Osteocyte (in vitro differentiated cells): ENCODE results near the gene ARHGAP6. TPM values are rescaled to one million over a fixed set of nuclear protein-coding genes. Genes with fewer than 3 reads are reported as not detected.

Experiments used
- DNase-seq: peaks from one replicate; pipeline ENCODE4 v3.0.0; 2021; ENCODE audit warnings: mixed read lengths; ENCODE audit not compliant: unreplicated experiment; ENCODE audit errors: extremely low spot score
- H3K27ac Mint-ChIP-seq: one replicate; pipeline ENCODE4 v1.8.0; 2021; ENCODE audit warnings: mild to moderate bottlenecking, mixed read lengths; ENCODE audit not compliant: unreplicated experiment
- H3K27me3 Mint-ChIP-seq: one replicate; pipeline ENCODE4 v1.8.0; 2021; ENCODE audit warnings: mixed read lengths; ENCODE audit not compliant: unreplicated experiment
- H3K36me3 Mint-ChIP-seq: one replicate; pipeline ENCODE4 v1.8.0; 2021; ENCODE audit warnings: mixed read lengths; ENCODE audit not compliant: unreplicated experiment
- H3K4me1 Mint-ChIP-seq: one replicate; pipeline ENCODE4 v1.8.0; 2021; ENCODE audit warnings: mixed read lengths; ENCODE audit not compliant: unreplicated experiment
- H3K4me3 Mint-ChIP-seq: one replicate; pipeline ENCODE4 v1.8.0; 2021; ENCODE audit warnings: mild to moderate bottlenecking, moderate library complexity, mixed read lengths; ENCODE audit not compliant: unreplicated experiment
- H3K9me3 Mint-ChIP-seq: one replicate; pipeline ENCODE4 v1.8.0; 2021; ENCODE audit warnings: mixed read lengths; ENCODE audit not compliant: unreplicated experiment
- total RNA-seq: library from RNA; stranded (reverse); gene quantifications from 2 replicates; pipeline ENCODE4 v1.2.1, GENCODE V29; 2021
- TF ChIP-seq, protein P1 (sequence below): fragments of 200-600 bp; sonication (generic); IDR thresholded peaks from 2 replicates; pipeline ENCODE4 v1.5.0; 2021; ENCODE audit warnings: antibody characterized with exemption, mild to moderate bottlenecking, moderate library complexity

ARHGAP6 gene
- total RNA-seq, 1 donor from 2014 or later: 3.5 TPM

DNA sequence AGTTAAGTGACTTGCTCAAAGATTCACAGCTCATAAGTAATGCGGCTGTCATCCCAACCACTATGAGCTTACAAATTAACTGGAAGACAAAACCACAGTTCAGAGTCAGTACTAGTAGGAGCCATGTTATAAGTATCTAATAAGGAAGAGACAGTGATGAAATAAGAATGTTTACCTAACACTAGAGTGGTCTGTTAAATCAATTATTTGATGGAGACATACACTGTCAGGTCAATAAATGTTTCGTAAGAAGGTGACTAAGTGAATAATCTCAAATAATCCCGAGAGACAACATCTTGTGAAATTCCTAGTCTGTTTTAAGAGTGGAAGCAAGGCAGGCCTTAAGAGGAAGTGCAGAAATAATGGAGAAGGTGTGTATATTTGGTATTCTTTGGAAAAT, 398.3 kb downstream of the ARHGAP6 start:
- H3K27ac Mint-ChIP-seq: no peak overlapping the region
- H3K36me3 Mint-ChIP-seq: no peaks in the 10 kb centered on the region
- no peaks in the 10 kb centered on the region for H3K27me3 Mint-ChIP-seq
- H3K4me3 Mint-ChIP-seq: no peak overlapping the region
- peaks cover 14% of the 10 kb centered on the region for H3K9me3 Mint-ChIP-seq
- no peak for DNase-seq
- TF ChIP-seq, protein P1, sequence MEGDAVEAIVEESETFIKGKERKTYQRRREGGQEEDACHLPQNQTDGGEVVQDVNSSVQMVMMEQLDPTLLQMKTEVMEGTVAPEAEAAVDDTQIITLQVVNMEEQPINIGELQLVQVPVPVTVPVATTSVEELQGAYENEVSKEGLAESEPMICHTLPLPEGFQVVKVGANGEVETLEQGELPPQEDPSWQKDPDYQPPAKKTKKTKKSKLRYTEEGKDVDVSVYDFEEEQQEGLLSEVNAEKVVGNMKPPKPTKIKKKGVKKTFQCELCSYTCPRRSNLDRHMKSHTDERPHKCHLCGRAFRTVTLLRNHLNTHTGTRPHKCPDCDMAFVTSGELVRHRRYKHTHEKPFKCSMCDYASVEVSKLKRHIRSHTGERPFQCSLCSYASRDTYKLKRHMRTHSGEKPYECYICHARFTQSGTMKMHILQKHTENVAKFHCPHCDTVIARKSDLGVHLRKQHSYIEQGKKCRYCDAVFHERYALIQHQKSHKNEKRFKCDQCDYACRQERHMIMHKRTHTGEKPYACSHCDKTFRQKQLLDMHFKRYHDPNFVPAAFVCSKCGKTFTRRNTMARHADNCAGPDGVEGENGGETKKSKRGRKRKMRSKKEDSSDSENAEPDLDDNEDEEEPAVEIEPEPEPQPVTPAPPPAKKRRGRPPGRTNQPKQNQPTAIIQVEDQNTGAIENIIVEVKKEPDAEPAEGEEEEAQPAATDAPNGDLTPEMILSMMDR: no peak
- H3K4me1 Mint-ChIP-seq: peaks cover 4% of the 10 kb centered on the region

DNA sequence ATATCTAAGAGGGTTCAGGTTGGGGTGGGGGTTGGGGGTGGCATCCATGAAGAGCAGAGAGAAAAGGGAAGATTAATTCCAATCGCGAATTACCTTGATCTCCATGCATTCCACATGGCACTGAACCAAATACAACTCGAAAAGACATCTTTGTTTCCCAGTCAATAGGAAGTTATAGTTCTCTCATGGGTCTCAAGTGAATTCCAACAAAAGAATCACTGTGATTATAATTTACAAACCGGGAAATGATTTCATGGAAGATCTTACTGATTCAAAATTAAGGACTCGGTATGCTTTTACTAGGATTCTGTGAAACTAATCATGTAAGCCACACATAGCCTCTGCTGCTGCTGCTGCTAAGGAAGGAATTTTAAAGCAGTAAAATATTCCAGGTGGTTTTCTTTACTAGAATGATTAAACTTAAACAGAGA, 399.1 kb downstream of the ARHGAP6 start:
- Mint-ChIP-seq H3K36me3 (no peaks in the 10 kb centered on the region), H3K27me3 (no peaks in the 10 kb centered on the region), H3K27ac (no peak overlapping the region), H3K9me3 (peaks cover 14% of the 10 kb centered on the region), H3K4me1 (peaks cover 4% of the 10 kb centered on the region), H3K4me3 (no peak overlapping the region)
- TF ChIP-seq, protein P1: no peak
- no peak for DNase-seq

DNA sequence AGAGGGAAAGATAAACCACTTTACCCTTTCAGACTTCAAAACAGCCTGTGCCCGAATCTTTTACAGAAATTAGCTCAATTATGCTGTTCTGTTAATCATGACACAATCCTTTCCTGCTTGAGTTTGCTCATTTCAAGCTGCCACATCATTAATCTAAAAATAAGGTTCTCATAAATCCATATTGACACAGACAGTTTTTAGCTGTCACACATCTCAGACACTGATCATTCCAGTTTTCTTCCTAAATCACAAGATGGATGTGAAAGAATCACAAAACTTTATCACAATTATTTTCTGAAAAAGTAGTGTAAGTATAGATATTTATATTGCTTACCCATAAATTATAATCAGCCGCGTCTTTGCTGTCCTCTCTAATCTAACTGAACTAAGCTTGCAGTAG, 400.4 kb downstream of the ARHGAP6 start:
- H3K36me3 Mint-ChIP-seq: no peaks in the 10 kb centered on the region
- no peak overlapping the region for H3K4me3 Mint-ChIP-seq
- no peaks in the 10 kb centered on the region for H3K27me3 Mint-ChIP-seq
- peaks cover 18% of the 10 kb centered on the region for H3K9me3 Mint-ChIP-seq
- DNase-seq: no peak
- TF ChIP-seq, protein P1: no peak
- peak overlapping the region; percentile 6 for H3K27ac Mint-ChIP-seq
- H3K4me1 Mint-ChIP-seq: peaks cover 4% of the 10 kb centered on the region

DNA sequence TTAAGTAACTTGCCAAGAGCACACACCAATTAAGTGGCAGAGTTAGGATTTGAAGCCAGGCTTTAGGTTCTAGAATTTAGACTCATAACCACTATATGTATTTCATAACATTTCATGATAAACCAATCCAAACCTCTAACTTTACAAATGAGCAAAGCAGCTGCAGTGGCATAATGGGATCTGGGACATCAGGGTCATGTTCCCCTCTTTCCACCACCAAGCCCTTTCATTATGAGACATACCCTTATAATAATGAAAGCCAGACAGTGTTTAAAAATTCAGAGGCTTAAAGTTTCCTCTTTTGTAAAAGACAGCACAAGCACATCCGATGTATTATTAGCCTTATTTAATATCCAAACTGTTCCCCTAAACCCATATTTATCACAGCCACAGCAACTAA, 400.8 kb downstream of the ARHGAP6 start:
- H3K9me3 Mint-ChIP-seq: peaks cover 21% of the 10 kb centered on the region
- H3K27me3 Mint-ChIP-seq: no peaks in the 10 kb centered on the region
- no peak for DNase-seq
- no peak overlapping the region for H3K4me3 Mint-ChIP-seq
- H3K36me3 Mint-ChIP-seq: no peaks in the 10 kb centered on the region
- H3K4me1 Mint-ChIP-seq: peaks cover 4% of the 10 kb centered on the region
- H3K27ac Mint-ChIP-seq: no peak overlapping the region
- TF ChIP-seq, protein P1: no peak

DNA sequence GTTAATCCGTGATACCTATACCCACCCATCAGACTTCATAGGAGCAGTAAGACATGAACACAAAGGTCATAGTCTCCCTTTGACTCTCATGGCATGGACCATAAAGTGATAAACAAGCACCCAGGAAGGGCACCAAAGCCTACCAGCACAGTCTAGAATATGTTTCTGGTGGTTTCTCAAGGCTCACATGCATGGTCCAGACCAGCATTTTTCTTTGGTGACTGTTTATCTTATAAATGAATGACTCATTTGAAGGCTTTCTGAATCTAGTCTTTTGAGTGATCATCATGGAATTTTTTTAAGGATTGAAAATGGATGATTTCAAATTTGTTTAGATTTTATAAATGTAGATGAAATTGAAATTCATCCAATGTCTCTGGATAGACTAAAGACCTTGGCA, 404.5 kb downstream of the ARHGAP6 start:
- peaks cover 11% of the 10 kb centered on the region for H3K9me3 Mint-ChIP-seq
- H3K4me3 Mint-ChIP-seq: no peak overlapping the region
- no peak for DNase-seq
- H3K27ac Mint-ChIP-seq: no peak overlapping the region
- no peaks in the 10 kb centered on the region for H3K27me3 Mint-ChIP-seq
- H3K36me3 Mint-ChIP-seq: no peaks in the 10 kb centered on the region
- TF ChIP-seq, protein P1: no peak
- H3K4me1 Mint-ChIP-seq: peaks cover 3% of the 10 kb centered on the region
